ENCODE results near the gene FAM13C.

Gene FAM13C

GRCh38 chr10:59360605-59361405 lies 1.5 kb downstream of the FAM13C start:
- DNase-seq, result no peak

GRCh38 chr10:59358576-59358975 lies 3.8 kb downstream of the FAM13C start:
- DNase-seq, result no peak

- no peak for DNase-seq
These were observed 7.9 kb downstream of the FAM13C start for GRCh38 chr10:59354434-59354833.

GRCh38 chr10:59350558-59350957 lies 11.8 kb downstream of the FAM13C start:
- DNase-seq, result no peak

GRCh38 chr10:59346321-59346720 lies 16.0 kb downstream of the FAM13C start:
- no peak for DNase-seq

GRCh38 chr10:59342723-59343122 lies 19.6 kb downstream of the FAM13C start:
- DNase-seq, result no peak

- DNase-seq, result no peak
These were observed 20.3 kb downstream of the FAM13C start for GRCh38 chr10:59342000-59342399.

- no peak for DNase-seq
These were observed 22.1 kb downstream of the FAM13C start for GRCh38 chr10:59340285-59340684.

GRCh38 chr10:59339351-59339750 lies 23.0 kb downstream of the FAM13C start:
- DNase-seq, result no peak

GRCh38 chr10:59337201-59337652 lies 25.1 kb downstream of the FAM13C start:
- DNase-seq, result no peak

- no peak for DNase-seq
These were observed 25.7 kb downstream of the FAM13C start for GRCh38 chr10:59336632-59337031.

GRCh38 chr10:59335497-59335896 lies 26.9 kb downstream of the FAM13C start:
- DNase-seq, result no peak

GRCh38 chr10:59333701-59334100 lies 28.6 kb downstream of the FAM13C start:
- no peak for DNase-seq

GRCh38 chr10:59332581-59332980 lies 29.8 kb downstream of the FAM13C start:
- no peak for DNase-seq

GRCh38 chr10:59331661-59332060 lies 30.7 kb downstream of the FAM13C start:
- no peak for DNase-seq

- no peak for DNase-seq
These were observed 37.2 kb downstream of the FAM13C start for GRCh38 chr10:59325116-59325515.

GRCh38 chr10:59324597-59324996 lies 37.8 kb downstream of the FAM13C start:
- DNase-seq, result no peak

GRCh38 chr10:59323831-59324401 lies 38.4 kb downstream of the FAM13C start:
- no peak for DNase-seq

GRCh38 chr10:59323036-59323459 lies 39.3 kb downstream of the FAM13C start:
- no peak for DNase-seq

GRCh38 chr10:59322131-59322530 lies 40.2 kb downstream of the FAM13C start:
- DNase-seq, result no peak

- DNase-seq, result no peak
These were observed 42.0 kb downstream of the FAM13C start for GRCh38 chr10:59320355-59320754.

- no peak for DNase-seq
These were observed 42.5 kb downstream of the FAM13C start for GRCh38 chr10:59319854-59320253.

GRCh38 chr10:59317066-59317465 lies 45.3 kb downstream of the FAM13C start:
- DNase-seq, result no peak

- no peak for DNase-seq
These were observed 46.9 kb downstream of the FAM13C start for GRCh38 chr10:59315465-59315864.

- DNase-seq, result no peak
These were observed 48.1 kb downstream of the FAM13C start for GRCh38 chr10:59314268-59314667.

Measured in activated effector memory CD4-positive, alpha-beta T cell treated with anti-CD3 and anti-CD28 coated beads, Interleukin-2, amount 50 U/mL, for 16 hours (primary cell).